GM12891 (cell line): Measurements from ENCODE around the gene TBX19.

Experiments
- DNase-seq: peaks from one replicate; pipeline ENCODE4 v3.0.0; 2011; ENCODE audit warnings: low spot score; ENCODE audit not compliant: insufficient read length
- FAIRE-seq: peaks from 2 replicates; lab custom pipeline; 2011; peaks lifted over from hg19 to GRCh38; lab: Jason Lieb, UNC
- PAX5 ChIP-seq: IDR thresholded peaks from 2 replicates; pipeline ENCODE4 v1.6.1; 2011; ENCODE audit warnings: low read length, moderate library complexity, mild to moderate bottlenecking; ENCODE audit not compliant: insufficient read depth, severe bottlenecking
- POLR2A ChIP-seq: IDR thresholded peaks from 2 replicates; pipeline ENCODE4 v1.6.1; 2011; ENCODE audit warnings: low read depth, low read length, control low read depth
- POLR2AphosphoS5 ChIP-seq: IDR thresholded peaks from 2 replicates; pipeline ENCODE4 v1.6.1; 2011; ENCODE audit warnings: low read depth, low read length, control low read depth
- POU2F2 ChIP-seq: IDR thresholded peaks from 2 replicates; pipeline ENCODE4 v1.6.1; 2011; ENCODE audit warnings: low read depth, mild to moderate bottlenecking, control low read depth, low read length, moderate library complexity
- SPI1 ChIP-seq: IDR thresholded peaks from 2 replicates; pipeline ENCODE4 v1.6.1; 2011; ENCODE audit warnings: low read depth, low read length, control low read depth
- TAF1 ChIP-seq: IDR thresholded peaks from 2 replicates; pipeline ENCODE4 v1.6.1; 2011; ENCODE audit warnings: low read depth, low read length, control low read depth

The TBX19 gene

DNA sequence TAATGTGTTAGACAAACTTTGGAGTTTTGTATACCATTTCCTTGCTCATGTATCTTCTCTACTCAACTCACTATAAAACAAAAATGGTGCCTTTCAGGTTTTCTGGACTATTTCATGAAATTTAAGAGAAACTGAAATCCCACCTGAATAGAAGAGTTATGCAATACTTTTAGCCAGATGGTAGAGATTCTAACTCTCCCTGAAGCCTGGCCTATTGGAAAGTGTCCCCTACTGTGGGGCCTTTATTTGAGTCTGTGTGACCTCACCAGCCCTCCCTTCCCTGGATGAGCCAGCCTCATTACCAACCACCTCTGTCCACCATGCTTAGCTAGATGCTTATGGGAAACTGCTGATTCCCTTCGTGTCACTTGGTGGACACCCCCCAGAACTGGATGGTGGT lies 35.5 kb downstream of the TBX19 start:
- no peak for DNase-seq
- TF ChIP-seq PAX5 (no peak), POLR2AphosphoS5 (no peak), POU2F2 (no peak), POLR2A (no peak), SPI1 (no peak), TAF1 (no peak)
- no peak for FAIRE-seq

DNA sequence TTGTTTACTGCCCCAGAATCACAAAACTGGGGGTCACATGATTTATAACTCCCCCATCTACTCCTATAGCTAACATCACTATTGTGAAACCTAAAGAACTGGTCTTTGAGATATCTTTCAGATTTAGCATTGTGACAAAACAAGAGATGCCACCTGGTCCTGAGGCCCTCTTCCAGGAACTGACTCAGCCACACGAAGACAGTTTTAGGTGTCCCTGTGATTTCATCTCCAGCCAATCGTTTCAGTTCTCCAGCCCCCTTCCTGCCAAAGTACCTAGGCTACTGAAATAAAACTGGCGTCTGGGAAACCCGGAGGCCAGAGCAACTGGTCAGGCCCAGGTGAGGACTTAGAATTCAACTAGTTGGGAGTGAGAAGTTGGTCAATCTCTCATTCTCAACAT lies 36.6 kb downstream of the TBX19 start:
- no peak for TF ChIP-seq TAF1
- TF ChIP-seq POU2F2: no peak
- no peak for TF ChIP-seq SPI1
- no peak for TF ChIP-seq PAX5
- TF ChIP-seq POLR2AphosphoS5: no peak
- TF ChIP-seq POLR2A: no peak
- DNase-seq (no peak), FAIRE-seq (no peak)

GRCh38 chr1:168319691-168320090 lies 39.0 kb downstream of the TBX19 start:
- TF ChIP-seq POLR2AphosphoS5 (no peak), PAX5 (no peak), TAF1 (no peak), POLR2A (no peak), POU2F2 (no peak), SPI1 (no peak)
- FAIRE-seq (no peak), DNase-seq (no peak)

DNA sequence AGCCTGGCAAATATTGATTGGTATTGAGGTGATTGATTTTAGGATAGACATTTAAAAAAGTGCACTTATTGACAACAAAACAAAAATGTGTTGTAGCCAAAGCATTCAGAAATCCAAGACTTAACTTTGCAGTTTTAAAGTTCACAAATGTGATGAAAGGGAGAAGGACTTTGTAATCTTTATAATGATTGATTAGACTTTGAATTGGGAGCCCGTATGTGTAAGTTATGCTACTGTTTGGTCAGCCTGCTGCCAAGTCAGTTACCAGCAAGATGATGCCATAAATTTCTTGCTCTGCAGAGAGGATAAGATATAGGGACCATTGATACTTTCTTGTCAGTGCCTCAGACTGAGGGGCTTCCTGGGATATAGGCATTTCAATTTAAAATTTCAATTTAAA lies 39.5 kb downstream of the TBX19 start:
- no peak for TF ChIP-seq SPI1
- no peak for TF ChIP-seq POU2F2
- TF ChIP-seq POLR2A: no peak
- no peak for TF ChIP-seq TAF1
- no peak for TF ChIP-seq PAX5
- no peak for TF ChIP-seq POLR2AphosphoS5
- no peak for DNase-seq
- no peak for FAIRE-seq

GRCh38 chr1:168320800-168321450 lies 40.2 kb downstream of the TBX19 start:
- TF ChIP-seq POLR2AphosphoS5: no peak
- TF ChIP-seq PAX5: no peak
- TF ChIP-seq SPI1: no peak
- no peak for TF ChIP-seq POLR2A
- no peak for TF ChIP-seq TAF1
- no peak for DNase-seq
- FAIRE-seq: no peak

DNA sequence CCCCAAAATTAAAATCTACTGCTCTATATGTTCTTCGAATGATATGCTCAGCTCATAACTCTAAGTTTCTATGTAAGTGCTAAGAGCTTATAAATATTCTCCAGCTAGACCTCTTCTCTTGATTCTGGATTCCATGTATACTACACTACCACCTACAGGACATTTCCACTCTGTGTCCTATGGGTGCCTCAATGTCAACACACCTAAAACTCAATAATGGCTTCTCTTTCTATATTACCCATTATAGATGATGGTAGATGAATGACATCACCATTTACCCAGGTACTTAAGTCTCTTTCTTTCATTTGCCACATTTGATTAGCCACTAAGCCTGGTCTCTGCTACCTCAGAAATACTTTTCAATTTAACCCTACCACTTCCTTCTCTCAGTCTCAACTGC lies 41.3 kb downstream of the TBX19 start:
- DNase-seq (no peak), FAIRE-seq (no peak)
- TF ChIP-seq SPI1: 0 out of 2 replicates have a peak, but pooled peaks have one; percentile 14
- TF ChIP-seq POLR2AphosphoS5: no peak

GRCh38 chr1:168324745-168325425 lies 44.2 kb downstream of the TBX19 start:
- TF ChIP-seq PAX5: no peak
- TF ChIP-seq POLR2AphosphoS5: no peak
- no peak for TF ChIP-seq POLR2A
- TF ChIP-seq TAF1: no peak
- TF ChIP-seq SPI1: no peak
- TF ChIP-seq POU2F2: no peak
- FAIRE-seq (peak; percentile 13), DNase-seq (no peak)

DNA sequence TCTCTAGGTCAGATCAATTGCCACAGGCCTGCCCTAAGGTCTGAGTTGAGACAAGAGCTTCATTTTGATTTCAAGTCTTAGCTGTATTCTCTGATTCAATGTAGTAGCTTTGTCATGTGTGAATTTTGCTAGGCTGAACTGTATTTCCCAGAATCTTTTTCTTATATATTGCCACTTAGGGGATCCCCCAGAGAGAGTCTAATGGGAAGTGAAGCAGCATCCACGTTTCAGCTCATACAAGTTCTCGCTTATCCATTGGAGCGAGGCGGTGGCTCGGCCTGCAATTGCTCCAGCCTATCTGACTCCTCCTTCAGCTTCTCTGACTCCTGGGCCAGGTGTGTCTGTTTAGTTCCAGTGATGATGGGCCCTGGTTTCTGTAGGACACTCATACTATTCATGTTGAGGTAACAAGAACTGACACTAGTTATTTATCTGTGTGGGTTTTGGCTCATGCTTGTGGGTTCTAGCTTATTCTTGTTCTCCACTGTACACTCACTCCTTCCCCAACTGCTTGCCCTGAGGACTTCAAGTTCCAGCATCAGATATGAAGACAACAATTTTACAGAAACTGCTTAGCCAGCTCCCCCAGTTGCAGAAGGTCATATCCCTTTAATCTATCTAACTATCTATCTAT lies 48.2 kb downstream of the TBX19 start:
- no peak for TF ChIP-seq POLR2A
- TF ChIP-seq POLR2AphosphoS5: no peak
- TF ChIP-seq SPI1: no peak
- no peak for TF ChIP-seq TAF1
- no peak for TF ChIP-seq POU2F2
- TF ChIP-seq PAX5: no peak
- no peak for DNase-seq
- no peak for FAIRE-seq

DNA sequence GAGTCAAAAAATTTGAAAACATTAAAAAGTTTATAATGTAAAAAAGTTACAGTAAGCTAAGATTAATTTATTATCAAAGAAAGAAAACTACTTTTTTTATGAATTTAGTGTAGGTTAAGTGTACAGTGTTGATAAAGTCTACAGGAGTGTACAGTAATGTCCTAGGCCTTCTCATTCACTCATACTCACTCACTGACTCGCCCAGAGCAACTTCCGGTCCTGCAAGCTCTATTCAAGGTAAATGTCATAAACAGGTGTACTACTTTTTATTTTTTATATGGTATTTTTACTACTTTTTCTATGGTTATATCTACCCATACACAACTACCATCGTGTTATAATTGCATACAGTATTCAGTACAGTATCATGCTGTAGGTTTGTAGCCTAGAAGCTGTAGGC lies 49.6 kb downstream of the TBX19 start:
- TF ChIP-seq POLR2AphosphoS5: no peak
- no peak for TF ChIP-seq POLR2A
- no peak for TF ChIP-seq POU2F2
- TF ChIP-seq PAX5: no peak
- no peak for TF ChIP-seq SPI1
- FAIRE-seq (no peak), DNase-seq (no peak)
